Aorta (tissue), 5 donors: Measurements from ENCODE around the gene SNX2. TPM values are rescaled to one million over a fixed set of nuclear protein-coding genes. Genes with fewer than 3 reads are reported as not detected.

Source experiments
- ATAC-seq: fragments of 200-7000 bp; cut with Tn5 transposase; one replicate; pipeline ENCODE4 v1.9.1; 2022; ENCODE audit warnings: moderate library complexity; ENCODE audit not compliant: low FRiP score
- DNase-seq, 2 donors: peaks; one replicate each; pipeline ENCODE4 v3.0.0-alpha.2; 2020
- H3K27ac ChIP-seq, 2 donors: one replicate each; pipeline ENCODE4 v1.5.1; 2013; ENCODE audit warnings: low read length in 2 of 2, mild to moderate bottlenecking in 2 of 2, moderate library complexity in 2 of 2, control low read depth in 1 of 2, inconsistent platforms in 1 of 2, low read depth in 1 of 2
- H3K27me3 ChIP-seq, 2 donors: one replicate each; pipeline ENCODE4 v1.6.1; 2013; ENCODE audit warnings: control low read depth in 1 of 2, low read length in 1 of 2, mild to moderate bottlenecking in 1 of 2, moderate library complexity in 1 of 2; ENCODE audit not compliant: insufficient read depth in 2 of 2, control insufficient read depth in 1 of 2
- H3K36me3 ChIP-seq, 2 donors: one replicate each; pipeline ENCODE4 v1.6.1; 2013; ENCODE audit warnings: control low read depth in 1 of 2, low read length in 1 of 2, mild to moderate bottlenecking in 1 of 2; ENCODE audit not compliant: insufficient read depth in 2 of 2, control insufficient read depth in 1 of 2
- H3K4me1 ChIP-seq, 2 donors: one replicate each; pipeline ENCODE4 v1.6.1; 2013; ENCODE audit warnings: low read length in 2 of 2, control low read depth in 1 of 2, mild to moderate bottlenecking in 1 of 2, moderate library complexity in 1 of 2; ENCODE audit not compliant: insufficient read depth in 2 of 2, control insufficient read depth in 1 of 2
- H3K4me3 ChIP-seq, 2 donors: one replicate each; pipeline ENCODE4 v1.5.1; 2013; ENCODE audit warnings: low read length in 2 of 2, control low read depth in 1 of 2, mild to moderate bottlenecking in 1 of 2
- H3K9me3 ChIP-seq: one replicate; pipeline ENCODE4 v1.6.1; 2013; ENCODE audit warnings: mild to moderate bottlenecking, low read length; ENCODE audit not compliant: control insufficient read depth
- WGBS, 2 donors: extraction: QIAGEN DNeasy Blood & Tissue Kit; methylation state at CpG; one replicate each; pipeline ENCODE4 v1.1.7; 2013; 5-methylcytosine and 5-hydroxymethylcytosine counted together
- intact Hi-C, 2 donors: fragments of 100-400 bp; cut with DNase I; formaldehyde crosslinking; loops; one replicate each; pipeline versions ENCODE4 v1.14.2 to v1.15.0; 2022
- polyA plus RNA-seq, 2 donors: library from polyadenylated mRNA; stranded (reverse); fragments of 200-250 nt; gene quantifications; one replicate each; pipeline ENCODE4 v1.2.3, GENCODE V29; 2013
- total RNA-seq, 2 donors: library from RNA; stranded (reverse); fragmentation: NEBNext Ultra II Directional; extraction: Animal tissue kit (Norgen Biotek cat#: 25700); gene quantifications; one replicate each; pipeline ENCODE4 v1.2.1, GENCODE V29; 2021
- donor health status: healthy with polysubstance abuse.
- donor health status: Bipolar disorder and iron deficiency.
- donor health status: DM: no; HTN: no; CAD: no.
- donor health status: DM: no; HTN: no; CAD: no.
- donor health status: DM: yes; HTN: yes; CAD: no.

The SNX2 gene
- total and polyA plus RNA-seq, 4 donors, result 43.3 to 93.8 (median 67.9) TPM

DNA sequence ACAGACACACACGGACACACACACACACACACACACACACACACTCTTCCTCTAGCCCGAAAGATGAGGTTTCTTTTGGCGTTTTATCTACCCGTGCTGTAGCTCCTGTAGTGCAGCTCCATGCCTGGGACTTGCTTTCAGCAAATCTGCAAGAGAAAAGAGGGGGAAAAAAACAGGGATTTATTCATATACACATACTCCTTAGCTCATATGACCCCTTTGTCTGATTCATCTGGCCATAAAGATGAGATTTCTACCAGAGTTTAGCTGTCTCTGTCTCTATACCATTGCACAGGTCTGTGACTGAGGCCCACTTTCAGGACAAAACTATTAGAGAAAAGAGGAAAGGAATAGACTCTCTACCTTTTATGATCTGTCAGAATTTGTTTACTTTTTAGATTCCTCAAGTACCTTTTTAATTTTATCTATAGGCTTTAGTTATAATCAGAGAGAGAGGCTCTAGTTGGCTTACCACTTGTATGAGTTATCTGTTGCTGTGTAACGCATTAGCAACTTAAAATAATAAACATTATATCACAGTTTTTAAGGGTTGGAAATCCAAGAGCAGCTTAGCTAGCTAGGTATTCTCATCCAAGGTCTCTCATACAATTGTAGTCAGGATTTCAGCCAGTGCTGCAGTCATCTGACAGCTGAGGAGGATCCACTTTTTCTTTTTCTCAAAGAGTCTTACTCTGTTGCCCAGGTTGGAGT lies 14.7 kb downstream of the SNX2 start:
- Histone ChIP-seq H3K4me1 (no peaks in the 10 kb centered on the region), H3K9me3 (no peaks in the 10 kb centered on the region), H3K4me3 (no peak overlapping the region), H3K27me3 (no peaks in the 10 kb centered on the region), H3K36me3 (no peaks in the 10 kb centered on the region), H3K27ac (no peak overlapping the region)
- ATAC-seq (no peak), DNase-seq (no peak)
- 74 to 82% methylated on average over 5 of the region's 5 CpGs for WGBS, 2 donors
- intact Hi-C loops, result no loop called here

DNA sequence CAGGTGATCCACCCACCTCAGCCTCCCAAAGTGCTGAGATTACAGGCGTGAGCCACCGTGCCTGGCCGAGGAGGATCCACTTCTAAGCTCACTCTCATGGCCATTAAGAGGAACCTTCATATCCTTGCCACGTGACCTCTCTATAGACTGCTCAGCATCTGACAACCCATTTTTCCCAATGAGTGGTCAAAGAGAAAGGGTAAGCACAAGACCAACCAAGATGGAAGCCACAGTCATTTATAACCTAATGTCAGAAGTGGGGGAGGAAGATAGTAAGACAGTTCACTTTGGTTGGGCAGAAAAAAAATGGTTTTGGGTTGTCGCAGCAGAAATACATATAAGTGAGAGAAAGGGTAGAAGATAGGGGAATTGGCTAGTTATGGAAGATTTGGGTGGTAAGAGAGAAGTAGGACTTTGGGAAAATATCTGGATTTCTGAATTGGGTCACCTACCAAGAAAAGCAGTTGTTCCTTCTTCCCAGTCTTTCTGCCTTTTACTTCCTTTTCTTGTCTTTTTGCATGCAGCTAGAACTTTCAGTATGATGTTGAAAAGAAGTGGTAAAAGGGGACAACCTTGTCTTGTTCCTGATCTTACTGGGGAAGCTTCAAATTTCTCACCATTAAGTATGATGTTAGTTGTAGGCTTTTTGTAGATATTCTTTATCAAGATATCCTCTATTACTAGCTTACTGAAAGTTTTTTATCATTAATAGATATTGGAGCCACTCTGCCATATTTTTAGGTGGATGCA lies 15.6 kb downstream of the SNX2 start:
- H3K9me3 ChIP-seq, result no peaks in the 10 kb centered on the region
- no peak for ATAC-seq
- WGBS, 2 donors, result 94 to 97% methylated on average over 5 of the region's 5 CpGs
- no peak for DNase-seq
- H3K27ac ChIP-seq, result no peak overlapping the region
- H3K4me1 ChIP-seq, result no peaks in the 10 kb centered on the region
- H3K27me3 ChIP-seq, result no peaks in the 10 kb centered on the region
- intact Hi-C loops, result no loop called here
- H3K36me3 ChIP-seq, result no peaks in the 10 kb centered on the region
- no peak overlapping the region for H3K4me3 ChIP-seq

DNA sequence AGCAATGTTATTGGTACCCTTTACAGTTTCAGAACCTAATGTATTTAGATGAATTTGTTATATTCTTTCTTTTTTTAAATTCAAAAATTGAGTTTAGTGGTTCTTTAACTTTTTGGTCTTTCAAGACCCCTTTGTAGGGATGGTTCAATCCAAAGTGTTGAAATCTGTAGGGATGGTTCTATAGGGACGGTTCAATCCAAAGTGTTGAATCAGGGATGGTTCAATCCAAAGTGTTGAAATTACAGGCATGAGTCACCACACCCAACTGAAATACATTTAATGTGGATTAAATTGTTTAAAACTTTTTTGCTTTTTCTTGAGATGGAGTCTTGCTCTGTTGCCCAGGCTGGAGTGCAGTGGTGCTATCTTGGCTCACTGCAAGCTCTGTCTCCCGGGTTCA lies 30.6 kb downstream of the SNX2 start:
- WGBS, 2 donors, result 96 to 100% methylated on average over 2 of the region's 2 CpGs
- DNase-seq (no peak), ATAC-seq (no peak)
- H3K4me3 ChIP-seq, result no peak overlapping the region
- no peaks in the 10 kb centered on the region for H3K9me3 ChIP-seq
- H3K27me3 ChIP-seq, result no peaks in the 10 kb centered on the region
- H3K36me3 ChIP-seq, result peaks cover 0 to 3% of the 10 kb centered on the region in 2 donors
- H3K4me1 ChIP-seq, result no peaks in the 10 kb centered on the region
- intact Hi-C loops, result no loop called here
- H3K27ac ChIP-seq, result no peak overlapping the region

DNA sequence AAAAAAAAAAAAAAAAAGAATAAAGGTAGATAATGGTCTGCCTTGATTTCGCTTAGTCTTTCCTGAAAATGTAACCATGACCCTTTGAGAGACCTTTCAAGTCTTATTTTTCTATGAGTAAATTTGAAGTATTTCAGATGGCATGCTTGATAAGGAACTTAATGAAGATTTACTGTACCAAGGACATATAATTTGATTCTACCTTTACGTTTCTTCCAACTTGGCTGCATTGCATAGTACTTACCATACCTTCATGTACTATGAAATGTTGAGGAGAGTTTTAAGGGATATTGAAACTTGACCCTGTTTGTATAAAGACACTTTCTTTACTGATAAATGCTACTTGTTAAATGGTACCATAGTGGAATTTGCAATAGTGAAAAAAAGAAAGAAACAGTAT lies 35.5 kb downstream of the SNX2 start:
- no peaks in the 10 kb centered on the region for H3K9me3 ChIP-seq
- no peaks in the 10 kb centered on the region for H3K4me1 ChIP-seq
- no peaks in the 10 kb centered on the region for H3K36me3 ChIP-seq
- no peak overlapping the region for H3K4me3 ChIP-seq
- WGBS, 2 donors, result 95 to 98% methylated on average over 2 of the region's 2 CpGs
- no peak overlapping the region for H3K27ac ChIP-seq
- H3K27me3 ChIP-seq, result no peaks in the 10 kb centered on the region
- no peak for ATAC-seq
- no peak for DNase-seq
- intact Hi-C loops, result no loop called here

DNA sequence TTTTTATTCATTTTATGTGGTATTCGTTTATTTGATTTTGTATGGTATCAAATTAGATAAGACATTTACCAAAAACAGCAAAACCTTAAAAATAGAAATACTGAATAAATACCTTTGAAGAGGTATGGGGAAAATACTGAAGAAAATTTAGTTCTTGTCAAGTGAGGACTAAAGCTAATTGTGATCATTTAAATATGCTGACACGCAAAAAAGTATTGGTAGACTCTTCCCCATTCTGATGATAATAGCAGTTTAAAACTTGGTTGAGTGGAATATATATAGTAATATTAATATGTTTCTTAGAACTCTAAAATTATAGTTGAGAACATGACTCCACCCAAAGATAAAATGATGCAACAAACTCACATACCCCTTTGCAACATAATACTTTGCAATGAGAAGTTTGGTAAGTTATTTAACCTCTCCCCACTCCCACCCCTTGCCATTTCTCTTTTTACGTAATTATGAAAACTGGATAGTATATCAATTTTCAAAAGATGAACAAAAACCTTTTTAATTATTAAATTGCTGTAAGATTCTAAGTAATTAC lies 40.4 kb downstream of the SNX2 start:
- no peaks in the 10 kb centered on the region for H3K36me3 ChIP-seq

DNA sequence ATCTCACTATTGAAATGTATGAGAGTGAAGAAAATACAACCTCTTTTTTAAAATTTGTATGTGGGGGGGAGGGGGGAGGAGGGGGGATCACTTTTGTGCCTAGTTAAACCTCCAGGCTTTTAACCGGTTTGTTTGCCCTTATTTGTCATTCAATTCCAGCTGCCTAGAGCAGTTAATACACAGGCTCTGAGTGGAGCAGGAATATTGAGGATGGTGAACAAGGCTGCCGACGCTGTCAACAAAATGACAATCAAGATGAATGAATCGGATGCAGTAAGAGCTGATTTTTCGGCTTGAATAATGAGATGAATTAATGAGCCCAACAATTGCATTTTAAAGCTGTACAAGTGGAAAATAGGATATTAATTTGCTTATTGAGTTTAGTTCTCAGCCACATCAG lies 41.9 kb downstream of the SNX2 start:
- DNase-seq (no peak), ATAC-seq (no peak)
- no peak overlapping the region for H3K27ac ChIP-seq
- no peaks in the 10 kb centered on the region for H3K36me3 ChIP-seq
- H3K27me3 ChIP-seq, result no peaks in the 10 kb centered on the region
- H3K4me3 ChIP-seq, result no peak overlapping the region
- no peaks in the 10 kb centered on the region for H3K9me3 ChIP-seq
- no peaks in the 10 kb centered on the region for H3K4me1 ChIP-seq
- WGBS, 2 donors, result 77 to 79% methylated on average over 5 of the region's 5 CpGs
- intact Hi-C loops, result no loop called here

More for the DNA sequence above, 40.4 kb downstream of the SNX2 start:
- Histone ChIP-seq H3K4me3 (no peak overlapping the region), H3K9me3 (no peaks in the 10 kb centered on the region), H3K27ac (no peak overlapping the region), H3K27me3 (no peaks in the 10 kb centered on the region), H3K4me1 (no peaks in the 10 kb centered on the region)
- 92 to 96% methylated on average over 3 of the region's 3 CpGs for WGBS, 2 donors
- no peak for DNase-seq
- intact Hi-C loops, result no loop called here
- no peak for ATAC-seq

DNA sequence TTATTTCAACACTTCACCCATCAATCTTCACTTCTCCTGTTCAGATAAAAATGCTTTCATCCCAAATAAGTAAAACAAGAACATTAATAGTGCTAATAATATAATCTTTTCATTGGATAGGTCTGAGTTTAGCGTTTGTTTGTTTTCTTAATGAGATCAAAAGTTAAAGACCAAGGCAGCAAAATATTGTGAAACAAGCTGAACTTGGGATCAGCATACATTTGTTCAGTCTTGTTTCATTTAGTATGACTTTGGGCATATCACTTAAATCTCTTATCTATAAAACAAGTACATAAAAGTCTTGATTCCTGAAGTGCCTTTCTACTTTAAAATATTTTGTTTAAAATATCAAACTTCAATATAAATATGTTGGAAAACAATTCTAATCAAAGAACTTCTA lies 57.1 kb downstream of the SNX2 start:
- Histone ChIP-seq H3K27ac (no peak overlapping the region), H3K4me3 (no peak overlapping the region), H3K27me3 (no peaks in the 10 kb centered on the region), H3K4me1 (peaks cover 0 to 2% of the 10 kb centered on the region in 2 donors), H3K9me3 (no peaks in the 10 kb centered on the region), H3K36me3 (no peaks in the 10 kb centered on the region)
- 24 to 46% methylated on average over 1 of the region's 1 CpG for WGBS, 2 donors
- ATAC-seq, result no peak
- no peak for DNase-seq
- intact Hi-C loops, result no loop called here

DNA sequence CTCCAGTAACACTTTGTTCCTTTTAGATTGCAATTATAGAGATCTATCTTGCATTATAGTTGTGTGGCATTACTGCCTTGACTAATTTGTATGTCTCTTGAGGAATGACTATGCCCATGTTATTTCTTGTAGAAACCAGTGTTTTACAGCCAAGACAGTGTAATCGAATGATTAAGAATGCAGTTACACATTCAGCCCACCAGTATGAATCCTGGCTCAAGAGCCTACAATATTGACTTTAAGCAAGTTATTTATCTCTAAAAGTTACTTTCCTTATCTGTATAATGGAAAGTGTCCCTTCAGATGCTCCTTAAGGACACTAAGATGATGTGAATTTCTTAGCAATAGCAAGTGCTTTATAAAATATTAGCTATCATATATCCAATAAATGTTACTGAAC lies 60.8 kb downstream of the SNX2 start:
- Histone ChIP-seq H3K4me3 (no peak overlapping the region), H3K4me1 (peaks cover 0 to 2% of the 10 kb centered on the region in 2 donors), H3K9me3 (no peaks in the 10 kb centered on the region), H3K27me3 (no peaks in the 10 kb centered on the region), H3K27ac (no peak overlapping the region), H3K36me3 (no peaks in the 10 kb centered on the region)
- WGBS, 2 donors, result 25 to 56% methylated on average over 1 of the region's 1 CpG
- no peak for DNase-seq
- intact Hi-C loops, result no loop called here
- ATAC-seq, result no peak

DNA sequence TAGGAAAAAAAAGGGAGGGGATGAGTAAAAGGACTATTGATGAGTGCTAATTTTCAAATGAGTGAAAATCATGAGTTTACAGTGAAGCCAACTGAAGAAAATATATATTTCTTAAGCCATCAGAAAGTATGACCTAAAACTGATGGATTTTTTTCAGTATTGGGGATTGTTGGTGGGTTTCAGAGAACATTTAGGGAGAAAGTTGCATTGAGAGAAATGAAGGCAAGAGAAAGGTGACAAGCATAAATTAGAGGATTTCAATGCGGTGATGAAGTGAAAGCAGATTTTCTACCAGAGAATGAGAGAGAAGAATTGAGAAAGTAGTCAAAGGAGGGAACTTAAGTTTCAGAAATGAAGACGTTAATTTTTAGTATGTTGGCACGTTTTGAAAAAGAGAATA lies 62.1 kb downstream of the SNX2 start:
- ATAC-seq (no peak), DNase-seq (no peak)
- no peaks in the 10 kb centered on the region for H3K9me3 ChIP-seq
- peaks cover 0 to 2% of the 10 kb centered on the region in 2 donors for H3K4me1 ChIP-seq
- no peaks in the 10 kb centered on the region for H3K27me3 ChIP-seq
- H3K4me3 ChIP-seq, result no peak overlapping the region
- 81 to 85% methylated on average over 3 of the region's 3 CpGs for WGBS, 2 donors
- intact Hi-C loops, result no loop called here
- no peak overlapping the region for H3K27ac ChIP-seq
- H3K36me3 ChIP-seq, result no peaks in the 10 kb centered on the region
